HFF-Myc (cell line): ENCODE results near the gene NUP210.

Experiments
- DNase-seq: peaks from one replicate; pipeline ENCODE4 v3.0.0-alpha.2; 2011; ENCODE audit warnings: low read depth; ENCODE audit errors: extremely low read depth
- H3K4me3 ChIP-seq: replicated peaks from 2 replicates; pipeline ENCODE4 v1.5.1; 2011; ENCODE audit warnings: low read depth, mild to moderate bottlenecking, control low read depth, low read length
- CTCF ChIP-seq: IDR thresholded peaks from 2 replicates; pipeline ENCODE4 v1.5.1; 2012; ENCODE audit warnings: mild to moderate bottlenecking, low read depth, low read length, control low read depth; ENCODE audit errors: missing control alignments

The NUP210 gene

GRCh38 chr3:13359916-13360315 is 60.2 kb downstream of the NUP210 start:
- H3K4me3 ChIP-seq, result no peak overlapping the region
- DNase-seq, result no peak
- no peak for TF ChIP-seq CTCF

GRCh38 chr3:13358643-13359042 is 61.5 kb downstream of the NUP210 start:
- no peak for DNase-seq
- no peak overlapping the region for H3K4me3 ChIP-seq
- no peak for TF ChIP-seq CTCF

GRCh38 chr3:13358051-13358450 is 62.1 kb downstream of the NUP210 start:
- DNase-seq, result no peak
- no peak for TF ChIP-seq CTCF
- H3K4me3 ChIP-seq, result no peak overlapping the region

- H3K4me3 ChIP-seq, result no peak overlapping the region
- TF ChIP-seq CTCF, result no peak
- no peak for DNase-seq
Measured at GRCh38 chr3:13357074-13357473, 63.0 kb downstream of the NUP210 start.

- no peak overlapping the region for H3K4me3 ChIP-seq
- DNase-seq, result no peak
- peak; percentile 36 for TF ChIP-seq CTCF
Measured at GRCh38 chr3:13353936-13354542, 66.1 kb downstream of the NUP210 start.

GRCh38 chr3:13353506-13353905 is 66.6 kb downstream of the NUP210 start:
- no peak for DNase-seq
- TF ChIP-seq CTCF, result no peak
- H3K4me3 ChIP-seq, result no peak overlapping the region

GRCh38 chr3:13352621-13353131 is 67.4 kb downstream of the NUP210 start:
- TF ChIP-seq CTCF, result no peak
- no peak for DNase-seq
- H3K4me3 ChIP-seq, result no peak overlapping the region
